Vagina (tissue), 2 donors: Measurements from ENCODE around the gene GYG2.

Experiments
- CTCF ChIP-seq, 3 experiments: fragments of 450-650 bp in 2 of 3; fragments of 200-600 bp in 1 of 3; sonication (generic) in 1 of 3; IDR thresholded peaks; one replicate each; pipeline ENCODE4 v1.5.1; 2017 to 2019; ENCODE audit warnings: antibody characterized with exemption in 3 of 3, mild to moderate bottlenecking in 2 of 3, moderate library complexity in 2 of 3
- POLR2A ChIP-seq, 2 donors: fragments of 450-650 bp; IDR thresholded peaks; one replicate each; pipeline ENCODE4 v1.6.1; 2017; ENCODE audit warnings: antibody characterized with exemption in 2 of 2, mild to moderate bottlenecking in 2 of 2, moderate library complexity in 2 of 2
- POLR2AphosphoS5 ChIP-seq, 2 donors: sonication (generic); formaldehyde crosslinking; IDR thresholded peaks; one replicate each; pipeline ENCODE4 v1.9.0; 2017; ENCODE audit warnings: antibody characterized with exemption in 2 of 2, mild to moderate bottlenecking in 2 of 2, low read depth in 1 of 2; ENCODE audit not compliant: insufficient read depth in 1 of 2

GRCh38 chrX:2846992-2847391 is 18.3 kb downstream of the GYG2 start:
- TF ChIP-seq POLR2A (IDR thresholded peaks at IDR 0.05) (no peak), CTCF (IDR thresholded peaks at IDR 0.05) (no peak), POLR2AphosphoS5 (IDR thresholded peaks at IDR 0.05; ENCODE audit: insufficient read depth in 1 of 2, low read depth in 1 of 2) (no peak)
